Uterus (tissue), 2 donors: ENCODE results near the gene RASL10B.

ENCODE experiments used
- POLR2A ChIP-seq, 2 donors: fragments of 450-650 bp; IDR thresholded peaks; one replicate each; pipeline ENCODE4 v1.6.1; 2016; ENCODE audit warnings: antibody characterized with exemption in 2 of 2, mild to moderate bottlenecking in 1 of 2, moderate library complexity in 1 of 2
- TF ChIP-seq, protein P1 (sequence below), 4 experiments: fragments of 200-600 bp in 2 of 4; fragments of 450-650 bp in 2 of 4; sonication (generic) in 2 of 4; IDR thresholded peaks; one replicate each; pipeline ENCODE4 v1.5.1; 2016 to 2019; ENCODE audit warnings: antibody characterized with exemption in 4 of 4, mild to moderate bottlenecking in 2 of 4, moderate library complexity in 1 of 4

DNA sequence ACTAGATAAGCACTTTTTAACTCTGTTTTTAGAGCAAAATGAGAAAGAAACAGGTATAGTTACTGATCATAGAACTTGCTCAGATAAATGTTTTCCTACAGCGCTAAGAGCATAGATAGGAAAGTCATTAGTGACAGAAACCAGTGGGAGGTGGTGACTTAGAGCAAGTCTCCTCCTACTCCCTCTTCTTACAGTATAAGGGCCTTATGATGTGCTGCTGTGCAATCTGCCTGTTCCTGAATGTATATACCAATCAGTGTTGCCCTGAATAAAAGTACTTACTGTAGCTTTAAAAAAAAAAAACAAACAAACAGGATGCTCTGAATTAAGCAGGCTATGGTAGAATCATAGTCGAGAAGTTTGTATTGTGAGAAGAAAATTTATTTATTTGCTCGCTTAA, 23.3 kb upstream of the RASL10B start:
- TF ChIP-seq, protein P1, sequence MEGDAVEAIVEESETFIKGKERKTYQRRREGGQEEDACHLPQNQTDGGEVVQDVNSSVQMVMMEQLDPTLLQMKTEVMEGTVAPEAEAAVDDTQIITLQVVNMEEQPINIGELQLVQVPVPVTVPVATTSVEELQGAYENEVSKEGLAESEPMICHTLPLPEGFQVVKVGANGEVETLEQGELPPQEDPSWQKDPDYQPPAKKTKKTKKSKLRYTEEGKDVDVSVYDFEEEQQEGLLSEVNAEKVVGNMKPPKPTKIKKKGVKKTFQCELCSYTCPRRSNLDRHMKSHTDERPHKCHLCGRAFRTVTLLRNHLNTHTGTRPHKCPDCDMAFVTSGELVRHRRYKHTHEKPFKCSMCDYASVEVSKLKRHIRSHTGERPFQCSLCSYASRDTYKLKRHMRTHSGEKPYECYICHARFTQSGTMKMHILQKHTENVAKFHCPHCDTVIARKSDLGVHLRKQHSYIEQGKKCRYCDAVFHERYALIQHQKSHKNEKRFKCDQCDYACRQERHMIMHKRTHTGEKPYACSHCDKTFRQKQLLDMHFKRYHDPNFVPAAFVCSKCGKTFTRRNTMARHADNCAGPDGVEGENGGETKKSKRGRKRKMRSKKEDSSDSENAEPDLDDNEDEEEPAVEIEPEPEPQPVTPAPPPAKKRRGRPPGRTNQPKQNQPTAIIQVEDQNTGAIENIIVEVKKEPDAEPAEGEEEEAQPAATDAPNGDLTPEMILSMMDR (IDR thresholded peaks at IDR 0.05) = no peak
- TF ChIP-seq POLR2A (IDR thresholded peaks at IDR 0.05) = no peak
